Kidney tubule cell (primary cell): Measurements from ENCODE around the gene DNAJC6.

Experiments used
- DNase-seq: peaks from one replicate; pipeline ENCODE4 v3.0.0-alpha.2; 2018; ENCODE audit warnings: low spot score

The DNAJC6 gene

DNA sequence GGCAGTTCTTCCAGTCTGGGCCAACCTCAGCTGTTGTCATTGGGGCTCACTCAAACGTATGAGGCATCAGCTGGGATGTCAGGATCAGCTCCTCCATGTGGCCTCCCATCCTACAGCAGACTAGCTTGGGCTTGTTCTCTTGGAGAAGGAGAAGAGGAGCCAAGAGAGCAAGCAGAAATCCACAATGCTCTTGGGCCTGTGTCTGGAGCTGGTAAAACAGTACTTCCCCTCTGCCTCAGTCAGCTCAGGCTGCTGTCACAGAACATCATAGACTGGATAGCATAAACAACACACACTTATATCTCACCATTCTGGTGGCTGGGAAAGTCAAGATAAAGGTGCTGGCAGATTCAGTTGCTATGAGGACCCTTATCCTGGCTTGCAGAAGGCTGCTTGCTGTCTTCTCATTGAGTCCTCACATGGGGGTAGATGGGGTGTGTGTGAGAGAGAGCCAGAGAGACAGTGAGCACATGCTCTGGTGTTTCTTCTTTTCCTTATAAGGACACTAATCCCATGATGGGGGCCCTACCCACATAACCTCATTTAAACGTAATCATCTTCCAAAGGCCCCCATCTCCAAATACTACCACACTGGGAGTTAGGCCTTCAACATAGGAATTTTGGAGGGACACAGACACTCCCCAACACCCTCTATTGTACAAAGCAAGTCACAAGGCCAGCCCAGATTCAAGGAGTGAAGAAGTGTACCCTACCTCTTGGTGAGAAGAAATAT, 16.3 kb upstream of the DNAJC6 start:
- DNase-seq = no peak

DNA sequence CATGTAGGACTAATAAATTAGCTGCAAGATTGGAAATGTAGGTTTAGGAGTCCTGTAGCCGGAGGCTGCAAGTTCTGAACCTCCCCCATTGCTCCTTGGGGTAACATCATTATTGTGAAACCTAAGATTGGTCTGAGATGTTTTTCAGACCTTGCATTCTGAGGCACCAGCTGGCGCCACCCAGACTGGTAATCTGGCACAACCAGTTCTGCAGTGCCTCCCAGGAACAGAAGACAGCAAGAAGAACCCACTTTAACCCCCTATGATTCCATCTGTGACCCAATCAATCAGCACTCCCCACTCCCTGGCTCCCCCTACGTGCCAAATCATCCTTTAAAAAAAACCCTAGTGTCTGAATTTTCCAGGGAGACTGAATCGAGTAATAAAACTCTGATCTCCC, 11.6 kb upstream of the DNAJC6 start:
- no peak for DNase-seq

DNA sequence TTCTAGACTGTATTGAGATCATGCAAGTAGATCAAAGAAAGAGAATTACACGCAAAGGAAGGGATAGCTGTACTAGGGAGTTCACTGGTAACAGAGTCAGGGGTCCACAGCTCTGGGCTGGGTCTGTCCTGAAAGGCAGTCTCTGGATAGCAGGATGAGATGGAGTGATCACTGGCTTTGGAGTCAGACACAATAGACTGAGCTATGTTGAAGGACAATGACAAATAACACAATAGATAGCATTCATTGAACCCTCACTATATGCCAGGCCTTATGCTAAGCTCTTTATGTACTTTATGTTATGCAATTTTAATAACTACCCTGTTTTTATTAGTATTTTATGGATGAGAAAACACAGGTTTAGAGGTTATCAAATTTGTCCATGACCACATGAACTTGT, 10.0 kb upstream of the DNAJC6 start:
- DNase-seq = no peak

DNA sequence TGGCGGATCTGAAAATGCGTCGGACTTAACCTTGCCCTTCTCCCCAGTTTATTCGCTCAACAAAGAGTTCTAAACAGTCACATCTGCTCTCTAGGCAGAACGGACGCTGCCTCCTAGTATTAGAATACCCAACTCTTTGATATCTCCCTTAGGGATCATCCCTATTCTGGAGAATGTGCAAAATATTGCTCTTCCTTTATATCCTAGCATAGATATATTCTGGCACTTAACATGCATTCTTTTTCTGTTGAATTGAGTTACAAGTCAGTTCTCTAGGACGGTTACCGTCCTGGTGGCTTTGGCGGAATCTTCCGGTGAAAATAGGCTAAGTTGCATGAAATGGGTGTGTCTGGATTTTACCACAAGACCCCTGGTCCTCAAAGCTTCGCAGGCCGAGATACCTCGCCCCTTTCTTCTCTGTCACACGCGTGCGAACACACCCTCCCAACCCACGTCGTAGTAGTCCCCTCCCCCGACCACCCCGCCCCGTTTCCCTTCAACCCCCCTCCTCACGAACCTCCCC, 501 bp upstream of the DNAJC6 start:
- DNase-seq = no peak

DNA sequence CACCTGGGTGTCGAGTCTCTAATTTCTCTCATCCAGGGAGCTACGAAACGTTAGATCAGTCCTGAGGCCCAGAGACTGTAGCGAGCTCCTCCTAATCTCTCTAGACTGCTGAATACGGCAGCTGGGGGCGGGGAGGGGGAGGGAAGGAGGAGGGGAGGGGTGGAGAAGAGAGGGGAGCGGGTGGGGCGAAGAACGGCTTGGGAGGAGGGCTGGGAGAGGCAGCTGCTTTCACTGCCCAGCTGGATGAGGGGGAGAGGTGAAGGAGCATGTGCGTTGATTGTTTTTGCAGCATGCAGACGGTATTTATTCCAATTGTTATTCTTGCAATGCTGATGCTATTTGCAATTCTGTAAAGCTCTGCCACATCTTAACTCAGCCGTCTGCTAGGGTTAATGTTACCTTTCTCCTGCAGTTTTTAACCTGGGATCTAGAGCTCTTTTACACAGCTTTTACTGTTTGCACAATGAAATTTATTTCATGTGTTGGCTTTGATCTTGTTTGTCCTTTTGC, 790 bp downstream of the DNAJC6 start:
- no peak for DNase-seq

DNA sequence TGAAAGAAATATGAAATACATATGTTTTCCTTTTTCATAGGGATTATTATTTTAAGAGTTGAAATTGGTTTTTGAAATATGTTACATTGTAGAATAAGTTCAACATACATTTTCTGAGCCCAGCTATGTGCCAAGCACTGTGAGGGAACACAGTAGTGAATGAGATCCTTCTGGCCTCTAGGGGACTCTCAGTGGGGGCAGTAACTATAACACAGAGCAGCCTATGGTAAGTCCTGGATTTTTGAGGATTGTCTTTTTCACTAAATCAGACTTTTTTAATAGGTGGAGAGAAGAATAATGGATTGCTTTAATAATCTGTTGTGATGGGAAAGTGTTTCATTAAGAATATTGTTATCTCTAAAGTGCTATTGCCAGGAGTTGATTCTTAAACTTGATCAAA, 2.4 kb downstream of the DNAJC6 start:
- DNase-seq = no peak

DNA sequence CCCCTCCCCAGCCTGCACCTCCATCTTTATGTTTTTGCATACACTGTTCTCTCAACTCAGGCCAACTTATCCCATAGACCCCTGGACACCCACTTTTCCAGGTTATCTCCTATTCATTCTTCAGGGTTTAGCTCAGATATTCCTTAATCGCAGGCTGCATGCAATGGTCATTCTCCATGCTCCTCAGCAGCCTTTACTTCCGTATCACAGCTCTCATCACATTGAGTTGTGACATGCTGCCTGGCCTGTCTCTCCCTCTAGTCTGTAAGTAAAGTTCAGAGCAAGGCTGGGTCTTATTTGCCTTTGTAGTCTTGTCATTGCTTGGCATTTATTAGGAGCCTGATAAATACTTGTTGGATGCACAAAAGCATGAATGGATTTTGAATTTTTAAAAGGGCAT, 6.9 kb downstream of the DNAJC6 start:
- DNase-seq = no peak

DNA sequence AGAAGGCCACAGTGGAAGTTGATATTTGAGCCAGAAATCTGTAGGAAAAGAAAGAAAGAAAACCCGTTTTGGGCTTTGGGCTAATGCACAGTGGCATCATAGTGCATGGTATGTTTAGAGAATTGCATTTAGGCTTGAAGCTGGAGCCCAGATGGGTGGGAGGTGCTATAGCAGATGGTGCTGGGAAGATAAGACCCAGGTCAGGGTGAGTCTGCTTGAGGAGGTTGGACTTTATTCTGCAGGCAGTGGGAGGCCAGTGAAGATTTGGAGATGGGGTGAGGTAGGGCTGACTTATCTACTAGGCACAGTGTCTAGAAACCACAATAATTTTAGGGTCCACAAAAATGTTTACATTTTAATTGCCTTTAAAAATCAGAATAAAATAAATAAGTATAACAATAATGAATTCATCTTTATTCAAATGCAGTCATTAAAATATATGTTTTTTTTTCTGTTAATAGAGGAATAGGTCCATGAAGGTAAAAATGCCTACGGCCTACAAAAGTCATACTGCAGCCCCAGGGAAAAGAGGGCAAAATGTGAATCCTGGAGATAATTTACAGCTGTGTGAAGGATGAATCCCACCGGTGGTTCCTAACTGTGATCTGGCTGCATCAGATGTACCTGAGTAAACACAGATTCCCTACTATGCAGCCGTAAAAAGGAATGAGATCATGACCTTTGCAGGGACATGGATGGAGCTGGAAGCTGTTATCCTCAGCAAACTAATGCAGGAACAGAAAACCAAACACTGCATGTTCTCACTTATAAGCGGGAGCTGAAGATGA, 8.7 kb downstream of the DNAJC6 start:
- DNase-seq = no peak

DNA sequence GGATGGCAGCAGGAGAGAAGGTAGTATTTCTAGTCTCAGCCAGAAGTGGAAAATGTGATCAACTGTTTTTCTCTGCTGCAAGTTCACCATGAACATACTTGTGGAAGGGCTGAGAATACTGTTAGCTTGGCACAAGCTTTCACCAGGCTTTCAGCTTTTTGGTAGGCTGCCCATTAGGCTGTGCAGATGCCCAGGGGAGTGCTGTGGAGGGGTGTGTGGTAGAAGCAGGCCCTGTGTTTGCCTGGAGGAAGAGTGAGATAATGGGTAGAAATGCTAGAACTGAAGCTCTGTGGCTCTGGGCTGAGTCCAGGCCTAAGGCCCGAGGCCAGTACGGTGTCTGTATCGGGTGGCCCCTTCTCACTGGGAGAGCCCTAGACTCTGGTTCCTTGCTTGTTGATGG, 9.8 kb downstream of the DNAJC6 start:
- no peak for DNase-seq

DNA sequence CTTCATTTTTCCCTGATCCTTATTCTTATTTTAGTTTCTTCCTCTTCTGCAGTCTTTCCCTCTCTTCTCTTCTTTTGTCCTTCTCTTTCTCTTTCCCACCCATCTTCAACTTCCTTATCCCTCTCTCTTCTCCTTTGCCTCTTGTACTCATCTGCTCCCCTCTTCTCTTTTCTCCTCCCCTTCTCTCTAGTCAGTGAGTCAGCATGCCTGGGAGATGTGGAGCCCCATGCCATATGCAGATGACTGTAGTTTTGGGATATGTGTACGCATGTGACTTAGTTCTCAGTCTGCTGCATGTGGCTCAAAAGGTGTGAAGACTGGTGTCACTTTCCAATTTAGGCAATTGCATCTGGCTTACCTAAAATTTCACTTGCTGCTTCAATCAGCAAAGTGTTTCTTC, 10.4 kb downstream of the DNAJC6 start:
- no peak for DNase-seq

DNA sequence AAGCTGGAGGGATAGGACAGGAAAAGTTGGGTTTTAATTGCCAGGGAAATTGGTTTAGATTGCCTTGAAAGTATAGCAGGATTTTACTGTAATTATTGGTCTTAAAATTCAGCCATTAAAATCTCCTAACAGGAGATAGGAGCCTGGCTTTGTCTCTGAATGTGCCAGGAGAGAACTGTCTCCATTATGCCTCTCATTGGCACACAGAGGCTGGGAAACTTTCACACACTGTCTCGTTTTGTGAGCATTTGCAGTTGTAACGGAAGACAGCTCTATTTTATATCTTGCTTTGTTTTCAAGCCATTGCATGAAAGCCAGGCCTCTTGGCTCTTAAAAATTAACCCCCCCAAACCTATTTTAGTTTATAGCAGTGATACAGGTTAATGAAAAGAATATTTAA, 12.5 kb downstream of the DNAJC6 start:
- DNase-seq = no peak

DNA sequence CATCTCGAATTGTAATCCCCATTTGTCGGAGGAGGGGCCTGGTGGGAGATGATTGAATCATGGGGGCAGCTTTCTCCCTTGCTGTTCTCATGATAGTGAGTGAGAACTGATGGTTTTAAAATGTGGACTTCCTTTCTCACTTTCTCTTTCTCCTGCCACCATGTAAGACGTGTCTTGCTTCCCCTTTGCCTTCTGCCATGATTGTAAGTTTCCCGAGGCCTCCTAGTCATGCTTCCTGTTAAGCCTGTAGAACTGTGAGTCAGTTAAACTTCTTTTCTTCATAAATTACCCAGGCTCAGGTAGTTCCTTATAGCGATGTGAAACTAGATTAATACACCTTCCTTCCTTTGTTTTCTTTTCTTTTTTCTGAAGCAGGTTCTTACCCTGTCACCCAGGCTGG, 13.9 kb downstream of the DNAJC6 start:
- peak; percentile 47 for DNase-seq

DNA sequence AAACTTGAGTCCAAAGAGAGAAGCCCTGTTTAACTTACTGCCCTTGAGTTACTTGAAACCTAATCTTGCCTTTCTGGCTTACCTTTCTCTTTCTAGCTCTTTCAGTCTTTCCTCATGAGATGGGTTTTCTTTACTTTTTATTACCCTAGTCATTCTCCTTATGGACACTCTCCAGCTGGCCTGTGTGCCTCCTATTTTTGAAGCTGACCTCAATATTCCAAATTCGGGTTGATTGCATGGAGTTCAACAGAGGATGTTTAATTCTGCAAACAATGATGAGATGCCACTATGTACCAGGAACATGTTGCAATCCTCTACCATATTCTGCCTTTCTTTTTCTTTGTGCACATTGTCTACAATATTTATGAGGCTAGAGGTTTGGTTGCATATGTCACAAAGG, 20.7 kb downstream of the DNAJC6 start:
- DNase-seq = no peak

DNA sequence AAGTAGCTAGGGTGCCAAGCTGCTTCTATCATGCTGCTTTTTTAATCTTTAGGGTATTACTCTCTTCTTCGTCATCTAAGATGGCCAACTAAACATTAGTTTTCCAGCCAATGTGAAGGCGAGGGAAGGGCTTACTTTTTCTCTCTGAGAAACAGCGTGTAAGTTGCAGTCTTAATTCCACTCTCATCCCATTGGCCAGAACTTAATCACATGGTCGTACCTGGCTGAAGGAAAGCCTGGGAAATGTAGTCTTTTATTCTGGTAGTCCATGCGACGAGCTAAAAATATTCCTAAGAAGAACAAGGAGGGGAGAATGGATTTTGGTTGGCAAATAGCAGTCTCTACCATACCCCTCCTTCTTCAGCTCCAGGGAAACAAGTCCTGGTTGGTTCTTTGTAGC, 21.5 kb downstream of the DNAJC6 start:
- DNase-seq = no peak

DNA sequence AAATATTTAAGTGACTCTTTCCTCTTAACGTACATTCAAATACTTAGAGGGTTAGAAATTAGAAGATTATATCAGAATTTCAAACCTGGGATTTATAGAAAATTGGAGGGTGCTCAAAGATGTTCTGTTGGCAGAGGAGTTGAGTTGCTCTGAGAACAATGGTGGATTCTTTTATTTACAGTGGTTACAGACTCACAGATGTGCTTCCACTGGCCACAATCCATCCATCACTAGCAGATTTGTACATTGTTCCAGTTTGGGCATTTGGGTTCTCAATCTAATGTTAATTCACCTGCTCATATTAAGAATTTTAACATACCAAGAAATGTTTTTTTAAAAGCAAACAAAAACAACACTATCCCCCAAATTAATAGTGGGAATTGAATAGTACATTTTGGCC, 23.5 kb downstream of the DNAJC6 start:
- DNase-seq = no peak

DNA sequence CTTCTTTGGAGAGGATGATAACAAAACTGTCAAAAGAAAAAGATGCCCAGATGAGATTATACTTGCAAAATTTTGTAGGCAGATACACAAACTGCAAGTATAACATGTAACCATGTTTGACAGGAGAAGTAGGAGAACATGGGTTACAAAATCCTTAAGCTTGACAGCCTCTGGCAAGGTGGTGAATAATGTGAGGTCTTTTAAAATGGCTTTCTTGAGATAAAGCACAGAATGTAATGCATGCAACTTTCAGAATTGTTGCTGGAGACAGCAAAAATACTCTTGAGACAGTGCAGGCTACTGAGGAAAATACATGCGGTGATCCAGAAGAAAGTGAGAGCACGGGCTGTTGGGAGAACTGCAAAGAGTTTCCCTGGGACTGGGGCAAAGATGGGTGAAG, 24.7 kb downstream of the DNAJC6 start:
- no peak for DNase-seq

DNA sequence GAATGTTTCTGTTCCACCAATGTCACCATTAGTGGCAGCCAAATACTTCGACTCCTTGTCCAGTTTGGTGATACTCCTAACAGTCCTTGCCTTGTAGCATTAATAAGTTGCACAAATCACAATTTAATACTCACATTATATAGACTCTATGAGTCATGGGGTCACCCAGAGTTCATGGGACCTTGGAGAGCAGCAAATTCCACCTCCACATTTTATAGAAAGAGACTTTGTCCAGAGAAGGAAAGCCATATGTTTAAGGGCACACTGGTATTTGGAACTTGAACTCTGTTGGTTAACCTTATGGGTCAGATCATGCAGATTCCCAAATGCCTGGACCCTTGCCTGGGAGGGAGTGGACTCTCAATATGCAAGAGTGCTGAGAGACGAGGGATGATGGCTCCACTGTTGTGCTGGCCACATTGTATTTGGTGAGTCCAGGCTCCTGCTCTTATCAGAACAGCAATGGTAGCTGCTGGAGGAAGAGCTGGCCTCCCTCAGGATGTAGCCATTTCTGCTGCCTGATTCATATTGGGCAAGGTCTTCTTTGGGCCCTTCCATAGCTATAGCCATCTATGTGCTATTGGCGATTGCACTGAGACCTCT, 30.6 kb downstream of the DNAJC6 start:
- DNase-seq = peak; percentile 6

DNA sequence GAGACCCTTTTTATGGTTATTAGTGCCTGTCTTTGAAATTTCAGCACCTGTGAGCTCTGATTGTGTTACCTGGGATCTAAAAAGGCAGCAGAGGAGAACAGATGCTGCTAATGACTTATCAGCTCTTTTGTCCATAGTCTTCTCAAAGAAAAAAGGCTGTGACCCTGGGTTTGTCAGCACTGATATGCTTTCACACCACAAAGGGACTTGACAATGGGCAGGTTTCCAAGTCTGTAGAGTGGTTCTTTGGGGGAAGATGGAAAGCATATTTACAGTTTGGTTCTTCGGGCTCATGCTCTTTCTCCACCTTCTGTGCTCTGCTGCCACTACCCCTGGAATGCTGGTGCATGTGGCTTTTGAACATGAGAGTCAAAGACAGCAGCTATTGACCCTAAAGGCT, 32.0 kb downstream of the DNAJC6 start:
- DNase-seq = no peak

DNA sequence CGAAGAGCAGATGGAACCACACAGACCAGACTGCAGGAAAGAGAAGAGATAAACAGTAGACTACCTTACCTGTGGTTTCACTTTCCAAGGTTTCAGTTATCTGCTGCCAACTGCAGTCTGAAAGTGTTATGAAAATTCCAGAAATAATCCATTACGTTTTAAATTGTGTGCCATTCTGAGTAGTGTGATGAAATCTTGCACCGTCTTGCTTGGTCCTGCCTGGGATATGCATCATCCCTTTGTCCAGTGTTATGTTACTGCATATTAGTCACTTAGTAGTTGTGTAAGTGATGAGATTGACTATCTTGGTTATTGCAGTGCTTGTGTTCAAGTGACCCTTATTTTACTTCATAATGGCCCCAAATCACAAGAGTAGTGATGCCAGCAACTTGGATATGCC, 33.9 kb downstream of the DNAJC6 start:
- DNase-seq = peak; percentile 32

DNA sequence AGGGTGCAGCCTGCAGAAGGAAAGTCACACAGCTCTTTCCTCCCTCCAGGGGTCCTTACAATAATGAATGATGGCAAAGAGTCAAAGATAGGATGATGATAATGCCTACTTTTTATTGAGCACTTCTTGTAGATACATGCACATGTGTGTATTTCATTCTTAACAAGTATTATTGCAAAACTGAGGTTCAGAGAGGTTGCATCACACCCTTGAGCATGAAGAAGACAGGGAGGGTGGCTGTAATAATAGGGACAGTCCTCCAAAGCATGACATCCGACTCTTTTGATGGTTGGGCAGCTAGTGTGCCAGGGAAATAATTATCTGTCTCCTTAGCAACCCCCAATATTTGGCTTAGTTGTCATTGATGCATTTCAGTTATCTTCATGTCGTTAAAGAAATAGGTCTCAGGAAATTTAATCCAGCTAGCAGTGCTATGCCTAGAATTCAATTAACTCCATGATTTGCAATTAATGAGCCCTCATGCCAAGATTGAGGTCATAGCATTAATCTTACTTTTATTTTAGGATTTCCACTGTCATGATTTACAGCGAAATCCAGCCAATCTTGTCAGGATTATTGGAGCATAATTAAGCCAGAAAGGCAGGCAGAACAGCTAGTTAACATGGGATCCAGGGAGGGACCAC, 35.0 kb downstream of the DNAJC6 start:
- DNase-seq = no peak

DNA sequence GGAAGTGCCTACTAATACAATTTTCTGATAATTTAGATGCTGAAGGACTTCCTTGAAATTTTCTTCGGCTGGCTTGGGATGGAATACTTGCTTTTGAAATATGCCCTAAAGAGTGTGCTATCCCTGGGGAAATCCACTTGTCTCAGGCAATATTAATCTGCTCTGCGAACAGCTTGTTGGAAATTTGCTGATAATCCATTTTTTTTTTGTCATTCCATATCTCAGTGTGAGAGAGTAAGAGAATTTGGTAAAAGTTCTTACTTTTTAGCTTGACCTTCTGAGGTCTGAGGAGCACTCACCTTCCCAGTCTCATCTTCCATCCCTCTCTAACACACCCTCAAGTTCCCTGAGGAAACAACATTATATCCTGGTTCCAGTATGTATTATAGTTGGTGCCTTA, 36.8 kb downstream of the DNAJC6 start:
- no peak for DNase-seq

DNA sequence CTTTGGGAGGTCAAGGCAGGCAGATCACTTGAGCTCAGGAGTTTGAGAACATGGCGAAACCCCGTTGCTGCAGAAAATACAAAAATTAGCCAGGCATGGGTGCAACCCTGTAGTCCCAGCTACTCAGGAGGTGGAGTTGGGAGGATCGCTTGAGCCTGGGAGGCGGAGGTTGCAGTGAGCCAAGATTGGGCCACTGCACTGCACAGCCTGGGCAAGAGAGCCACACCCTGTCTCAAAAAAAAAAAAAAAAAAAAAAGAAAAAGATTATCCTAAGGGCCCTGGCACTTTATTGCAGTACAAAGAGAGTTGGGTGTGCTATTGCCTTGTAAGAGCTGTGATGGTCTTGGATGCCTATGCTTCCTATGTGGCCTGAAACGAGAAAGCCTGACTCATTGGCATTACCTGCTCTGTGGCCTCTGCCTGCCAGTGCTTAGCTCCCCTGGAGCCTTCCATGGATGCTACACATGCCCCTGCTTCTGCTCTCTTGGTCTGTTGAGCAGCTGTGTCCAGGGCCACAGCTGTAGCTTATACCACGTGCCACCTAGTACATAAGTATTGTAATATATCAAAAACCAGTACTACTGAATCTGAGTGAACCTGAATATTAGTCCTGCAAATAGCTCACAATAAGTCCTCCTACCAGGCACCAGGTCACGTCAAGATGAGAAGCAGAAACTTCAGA, 45.8 kb downstream of the DNAJC6 start:
- DNase-seq = no peak
